ENCODE results near the gene C17orf78.
A peak's percentile ranks its signal among the peaks of the same experiment; 100 is the strongest.

The C17orf78 gene

GRCh38 chr17:37375706-37376105, at the start of gene C17orf78:
Gene C17orf78, plus strand, starts transcription at chr17:37375985. Its CDS starts 108 bp downstream, at chr17:37376093.
- no peaks in the 10 kb centered on the region for H3K4me1 Mint-ChIP-seq
- H3K4me3 Mint-ChIP-seq, result no peak within 1 kb of the TSS
- H3K9me3 Mint-ChIP-seq, result no peaks in the 10 kb centered on the region
- H3K27me3 Mint-ChIP-seq (ENCODE audit: low read depth), result no peaks in the 10 kb centered on the region
- H3K27ac Mint-ChIP-seq, result no peak within 1 kb of the TSS
- no peak for TF ChIP-seq CTCF (IDR thresholded peaks at IDR 0.05; ENCODE audit: unreplicated experiment in 3 of 3)
- H3K36me3 Mint-ChIP-seq (ENCODE audit: low read depth), result peaks cover under 1% of the 10 kb centered on the region

- Mint-ChIP-seq H3K36me3 (ENCODE audit: low read depth) (peaks cover 37% of the 10 kb centered on the region), H3K9me3 (no peaks in the 10 kb centered on the region), H3K4me3 (no peak overlapping the region), H3K27me3 (ENCODE audit: low read depth) (no peaks in the 10 kb centered on the region), H3K4me1 (peaks cover 8% of the 10 kb centered on the region), H3K27ac (peak overlapping the region in 1 of 3 experiments; percentile 9)
- TF ChIP-seq CTCF (IDR thresholded peaks at IDR 0.05; ENCODE audit: unreplicated experiment in 3 of 3), result no peak
These were observed 48.3 kb upstream of the C17orf78 start for GRCh38 chr17:37327341-37328090.

GRCh38 chr17:37338847-37339246, 36.9 kb upstream of the C17orf78 start:
- Mint-ChIP-seq H3K27ac (peak overlapping the region in 1 of 3 experiments; percentile 17), H3K36me3 (ENCODE audit: low read depth) (peaks cover 30% of the 10 kb centered on the region), H3K27me3 (ENCODE audit: low read depth) (no peaks in the 10 kb centered on the region), H3K4me3 (no peak overlapping the region), H3K9me3 (no peaks in the 10 kb centered on the region), H3K4me1 (no peaks in the 10 kb centered on the region)
- TF ChIP-seq CTCF (IDR thresholded peaks at IDR 0.05; ENCODE audit: unreplicated experiment in 3 of 3), result no peak

GRCh38 chr17:37339321-37339720, 36.5 kb upstream of the C17orf78 start:
- Mint-ChIP-seq H3K27me3 (ENCODE audit: low read depth) (no peaks in the 10 kb centered on the region), H3K27ac (peak overlapping the region in 1 of 3 experiments; percentile 17), H3K4me1 (no peaks in the 10 kb centered on the region), H3K36me3 (ENCODE audit: low read depth) (peaks cover 26% of the 10 kb centered on the region), H3K9me3 (no peaks in the 10 kb centered on the region), H3K4me3 (no peak overlapping the region)
- TF ChIP-seq CTCF (IDR thresholded peaks at IDR 0.05; ENCODE audit: unreplicated experiment in 3 of 3), result no peak

GRCh38 chr17:37340804-37341203, 35.0 kb upstream of the C17orf78 start:
- Mint-ChIP-seq H3K4me1 (no peaks in the 10 kb centered on the region), H3K4me3 (no peak overlapping the region), H3K27ac (no peak overlapping the region), H3K9me3 (no peaks in the 10 kb centered on the region), H3K36me3 (ENCODE audit: low read depth) (peaks cover 28% of the 10 kb centered on the region), H3K27me3 (ENCODE audit: low read depth) (no peaks in the 10 kb centered on the region)
- no peak for TF ChIP-seq CTCF (IDR thresholded peaks at IDR 0.05; ENCODE audit: unreplicated experiment in 3 of 3)

GRCh38 chr17:37342589-37342988, 33.2 kb upstream of the C17orf78 start:
- Mint-ChIP-seq H3K9me3 (peaks cover 6% of the 10 kb centered on the region), H3K4me1 (no peaks in the 10 kb centered on the region), H3K36me3 (ENCODE audit: low read depth) (peaks cover 36% of the 10 kb centered on the region), H3K27me3 (ENCODE audit: low read depth) (no peaks in the 10 kb centered on the region), H3K27ac (no peak overlapping the region), H3K4me3 (no peak overlapping the region)
- TF ChIP-seq CTCF (IDR thresholded peaks at IDR 0.05; ENCODE audit: unreplicated experiment in 3 of 3), result no peak
